Type B pancreatic cell (in vitro differentiated cells): ENCODE measurements around the gene TBC1D25. TPM values are rescaled to one million over a fixed set of nuclear protein-coding genes. Genes with fewer than 3 reads are reported as not detected.

Source experiments
- DNase-seq: peaks from one replicate; pipeline ENCODE4 v3.0.0; 2021; ENCODE audit warnings: mixed read lengths; ENCODE audit not compliant: unreplicated experiment; ENCODE audit errors: extremely low spot score
- H3K27ac Mint-ChIP-seq: 2 replicates; pipeline ENCODE4 v1.8.0; 2021; ENCODE audit warnings: mild to moderate bottlenecking, mixed read lengths
- H3K27me3 Mint-ChIP-seq: 2 replicates; pipeline ENCODE4 v1.8.0; 2021; ENCODE audit warnings: mixed read lengths
- H3K36me3 Mint-ChIP-seq: 2 replicates; pipeline ENCODE4 v1.8.0; 2021; ENCODE audit warnings: mixed read lengths
- H3K4me1 Mint-ChIP-seq: one replicate; pipeline ENCODE4 v1.8.0; 2021; ENCODE audit warnings: mixed read lengths; ENCODE audit not compliant: unreplicated experiment
- H3K4me3 Mint-ChIP-seq: 2 replicates; pipeline ENCODE4 v1.8.0; 2021; ENCODE audit warnings: mild to moderate bottlenecking, mixed read lengths
- H3K9me3 Mint-ChIP-seq: 2 replicates; pipeline ENCODE4 v1.8.0; 2021; ENCODE audit warnings: mixed read lengths
- CTCF ChIP-seq: fragments of 200-600 bp; sonication (generic); conservative IDR thresholded peaks from 2 replicates; pipeline ENCODE4 v1.5.0; 2021; ENCODE audit warnings: antibody characterized with exemption, mild to moderate bottlenecking
- total RNA-seq: library from RNA; stranded (reverse); gene quantifications from 2 replicates; pipeline ENCODE4 v1.2.1, GENCODE V29; 2021; ENCODE audit warnings: low replicate concordance

The TBC1D25 gene
- total RNA-seq, 1 donor from 2014 or later = 10.6 TPM

GRCh38 chrX:48493890-48494364, 45.6 kb upstream of the TBC1D25 start:
- no peak overlapping the region for H3K4me3 Mint-ChIP-seq
- peak; percentile 60 for TF ChIP-seq CTCF
- no peaks in the 10 kb centered on the region for H3K4me1 Mint-ChIP-seq
- H3K36me3 Mint-ChIP-seq = no peaks in the 10 kb centered on the region
- no peak overlapping the region for H3K27ac Mint-ChIP-seq
- no peak for DNase-seq
- H3K27me3 Mint-ChIP-seq = no peaks in the 10 kb centered on the region
- no peaks in the 10 kb centered on the region for H3K9me3 Mint-ChIP-seq

GRCh38 chrX:48496660-48497059, 42.9 kb upstream of the TBC1D25 start:
- TF ChIP-seq CTCF = no peak
- Mint-ChIP-seq H3K36me3 (no peaks in the 10 kb centered on the region), H3K27ac (no peak overlapping the region), H3K4me1 (no peaks in the 10 kb centered on the region), H3K9me3 (no peaks in the 10 kb centered on the region), H3K4me3 (no peak overlapping the region), H3K27me3 (no peaks in the 10 kb centered on the region)
- no peak for DNase-seq

GRCh38 chrX:48497871-48498270, 41.6 kb upstream of the TBC1D25 start:
- no peak overlapping the region for H3K27ac Mint-ChIP-seq
- H3K27me3 Mint-ChIP-seq = no peaks in the 10 kb centered on the region
- no peak for TF ChIP-seq CTCF
- H3K9me3 Mint-ChIP-seq = no peaks in the 10 kb centered on the region
- no peaks in the 10 kb centered on the region for H3K36me3 Mint-ChIP-seq
- no peaks in the 10 kb centered on the region for H3K4me1 Mint-ChIP-seq
- H3K4me3 Mint-ChIP-seq = no peak overlapping the region
- DNase-seq = no peak

GRCh38 chrX:48498374-48498809, 41.1 kb upstream of the TBC1D25 start:
- Mint-ChIP-seq H3K4me1 (no peaks in the 10 kb centered on the region), H3K36me3 (no peaks in the 10 kb centered on the region), H3K4me3 (no peak overlapping the region), H3K9me3 (no peaks in the 10 kb centered on the region), H3K27ac (no peak overlapping the region), H3K27me3 (no peaks in the 10 kb centered on the region)
- no peak for TF ChIP-seq CTCF
- no peak for DNase-seq

GRCh38 chrX:48504261-48504660, 35.3 kb upstream of the TBC1D25 start:
- H3K9me3 Mint-ChIP-seq = no peaks in the 10 kb centered on the region
- no peaks in the 10 kb centered on the region for H3K27me3 Mint-ChIP-seq
- no peaks in the 10 kb centered on the region for H3K36me3 Mint-ChIP-seq
- TF ChIP-seq CTCF = no peak
- H3K4me1 Mint-ChIP-seq = peaks cover under 1% of the 10 kb centered on the region
- no peak overlapping the region for H3K27ac Mint-ChIP-seq
- no peak overlapping the region for H3K4me3 Mint-ChIP-seq
- DNase-seq = no peak

- no peak for TF ChIP-seq CTCF
- DNase-seq = no peak
- H3K27me3 Mint-ChIP-seq = no peaks in the 10 kb centered on the region
Observed at GRCh38 chrX:48505481-48505880, 34.0 kb upstream of the TBC1D25 start.

More at GRCh38 chrX:48505481-48505880, 34.0 kb upstream of the TBC1D25 start:
- no peaks in the 10 kb centered on the region for H3K36me3 Mint-ChIP-seq
- H3K4me3 Mint-ChIP-seq = no peak overlapping the region
- H3K9me3 Mint-ChIP-seq = no peaks in the 10 kb centered on the region
- H3K4me1 Mint-ChIP-seq = peaks cover 7% of the 10 kb centered on the region
- H3K27ac Mint-ChIP-seq = no peak overlapping the region
